ENCODE results near the gene PTGES.
"Not testable (repeated sequence)": the region's sequence is repeated elsewhere in the genome, so short reads cannot be mapped to it uniquely, and the experiment has no call there.

The PTGES gene

DNA sequence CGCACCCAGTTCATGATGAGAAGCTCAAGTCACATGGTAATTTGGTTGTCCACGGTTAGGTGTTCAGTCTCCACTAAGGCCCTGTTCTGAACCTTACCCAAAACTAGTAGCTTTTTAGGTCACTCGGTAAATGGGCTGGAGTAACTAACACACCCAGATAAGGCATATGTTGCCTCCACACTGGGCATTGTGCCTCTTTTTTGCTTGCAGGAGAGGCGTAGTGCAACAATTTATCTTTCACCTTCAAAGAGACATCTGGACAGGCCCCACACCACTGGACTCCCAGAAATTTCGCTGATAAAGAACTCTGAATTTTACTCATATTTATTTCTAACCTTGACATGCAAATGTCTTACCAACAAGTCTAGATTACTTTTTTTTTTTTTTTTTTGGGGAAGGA, 16.8 kb upstream of the PTGES start:
- DNase-seq: no peak

DNA sequence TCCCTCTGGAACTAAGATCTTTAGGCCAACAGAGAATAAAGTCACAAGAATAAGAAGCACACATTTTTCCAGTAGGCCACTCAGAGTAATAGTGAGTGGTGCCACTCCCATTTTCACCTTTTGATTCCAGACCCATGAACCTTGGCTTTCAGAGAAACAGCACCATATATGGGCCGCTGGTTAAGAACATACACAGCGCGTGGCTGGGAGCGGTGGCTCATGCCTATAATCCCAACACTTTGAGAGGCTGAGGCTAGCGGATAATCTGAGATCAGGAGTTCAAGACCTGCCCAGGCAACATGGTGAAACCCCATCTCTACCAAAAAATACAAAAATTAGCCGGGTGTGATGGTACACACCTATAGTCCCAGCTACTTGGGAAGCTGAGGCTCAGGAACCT, 15.6 kb upstream of the PTGES start:
- DNase-seq: no peak

DNA sequence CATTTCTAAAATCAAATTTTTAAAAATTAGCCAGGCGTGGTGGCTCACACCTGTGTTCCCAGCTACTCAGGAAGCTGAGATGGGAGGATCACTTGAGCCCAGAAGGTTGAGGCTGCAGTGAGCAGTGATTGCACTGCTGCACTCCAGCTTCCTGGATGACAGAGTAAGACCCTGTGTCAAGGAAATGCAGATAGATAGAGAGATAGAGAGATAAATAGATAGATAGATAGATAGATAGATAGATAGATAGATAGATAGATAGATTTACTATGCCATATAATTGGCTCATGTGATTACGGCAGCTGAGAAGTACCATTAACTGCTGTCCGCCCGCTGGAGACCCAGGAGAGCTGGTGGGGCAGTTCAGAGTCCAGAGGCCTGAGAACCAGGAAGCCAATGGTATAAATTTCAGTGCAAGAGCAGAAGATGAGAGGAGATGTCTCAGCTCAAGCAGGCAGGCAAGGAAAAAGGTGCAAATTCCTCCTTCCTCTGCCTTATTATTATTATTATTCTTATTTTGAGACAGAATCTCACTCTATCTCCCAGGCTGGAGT, 13.0 kb upstream of the PTGES start:
- no peak for DNase-seq

DNA sequence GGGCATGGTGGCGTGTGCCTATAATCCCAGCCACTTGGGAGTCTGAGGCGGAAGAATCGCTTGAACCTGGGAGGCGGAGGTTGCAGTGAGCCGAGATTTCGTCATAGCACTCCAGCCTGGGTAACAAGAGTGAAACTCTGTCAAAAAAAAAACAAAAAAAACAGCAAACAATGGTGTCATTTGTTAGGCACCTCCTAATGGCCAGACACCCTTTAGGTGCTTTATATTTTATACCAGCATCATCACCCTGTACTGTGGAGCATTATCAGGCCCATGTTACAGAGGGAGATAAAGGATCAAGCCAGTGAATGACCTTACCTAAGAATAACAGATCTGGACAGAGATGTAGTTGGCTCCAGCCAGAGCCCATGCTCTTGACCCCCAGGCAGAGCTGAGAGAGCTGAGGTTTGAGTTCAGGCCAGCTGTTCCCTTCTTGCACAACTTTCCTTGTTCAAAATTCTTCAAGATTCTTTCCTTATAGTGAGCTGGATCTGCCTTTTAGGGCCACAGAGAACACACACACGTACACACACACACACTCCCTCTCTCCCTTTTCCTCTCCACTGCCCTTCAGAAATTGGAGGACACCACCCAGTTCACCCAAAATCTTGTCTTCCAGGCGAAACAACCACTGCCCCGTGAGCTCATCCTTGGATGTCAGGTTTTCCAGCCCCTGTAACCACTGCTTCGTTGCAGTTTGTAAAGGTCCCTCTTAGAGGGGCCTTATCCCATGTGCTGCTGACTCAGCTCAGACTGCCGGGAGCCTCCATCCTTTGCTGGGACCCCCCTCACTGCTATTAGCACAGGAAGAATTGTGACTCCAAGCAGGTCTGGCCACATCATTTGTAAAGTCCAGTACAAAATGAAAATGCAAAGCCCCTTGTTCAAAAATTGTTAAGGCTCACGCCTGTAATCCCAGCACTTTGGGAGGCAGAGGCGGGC, 10.4 kb upstream of the PTGES start:
- DNase-seq: no peak

DNA sequence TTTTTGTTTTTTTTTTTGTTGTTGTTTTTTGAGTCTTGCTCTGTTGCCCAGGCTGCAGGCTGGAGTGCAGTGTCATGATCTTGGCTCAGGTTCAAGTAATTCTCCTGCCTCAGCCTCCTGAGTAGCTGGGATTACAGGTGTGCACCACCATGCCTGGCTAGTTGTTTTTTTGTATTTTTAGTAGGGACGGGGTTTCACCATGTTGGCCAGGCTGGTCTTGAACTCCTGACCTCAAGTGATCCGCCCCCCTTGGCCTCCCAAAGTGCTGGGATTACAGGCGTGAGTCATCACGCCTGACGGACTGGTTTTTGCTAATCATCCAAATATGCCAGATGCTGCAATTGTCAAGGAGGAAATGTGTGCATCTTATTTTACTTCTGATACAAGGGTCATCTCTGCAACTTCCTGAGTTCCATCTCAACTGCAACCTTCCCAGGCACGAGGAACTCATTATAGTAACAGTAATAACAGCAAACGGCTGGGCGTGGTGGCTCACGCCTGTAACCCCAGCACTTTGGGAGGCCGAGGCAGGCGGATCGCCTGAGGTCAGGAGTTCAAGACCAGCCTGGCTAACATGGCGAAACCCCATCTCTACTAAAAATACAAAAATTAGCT, 9.6 kb upstream of the PTGES start:
- not testable (repeated sequence) for DNase-seq

DNA sequence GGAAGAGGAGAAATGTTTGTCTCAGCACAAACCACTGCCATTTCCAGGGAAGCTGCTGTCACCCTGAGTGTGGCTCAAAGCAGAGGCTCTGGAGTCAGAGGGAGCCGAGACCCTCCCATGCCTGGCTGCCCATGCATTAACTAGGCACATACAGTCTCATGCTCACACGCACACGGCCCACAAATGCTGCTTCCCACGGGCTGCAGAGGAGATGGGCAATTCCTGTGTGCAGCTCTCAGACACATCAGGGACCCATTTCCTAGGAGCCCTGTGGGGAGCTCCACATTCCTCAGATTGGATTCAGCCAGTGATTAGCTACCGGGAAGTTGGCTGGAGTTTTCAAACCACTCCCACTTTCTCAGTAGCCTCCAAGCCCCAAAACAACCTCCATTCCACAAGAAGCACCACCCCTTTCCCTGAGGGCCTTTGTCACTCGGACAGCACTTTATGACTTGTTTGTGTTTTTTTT, 9.1 kb upstream of the PTGES start:
- no peak for DNase-seq

DNA sequence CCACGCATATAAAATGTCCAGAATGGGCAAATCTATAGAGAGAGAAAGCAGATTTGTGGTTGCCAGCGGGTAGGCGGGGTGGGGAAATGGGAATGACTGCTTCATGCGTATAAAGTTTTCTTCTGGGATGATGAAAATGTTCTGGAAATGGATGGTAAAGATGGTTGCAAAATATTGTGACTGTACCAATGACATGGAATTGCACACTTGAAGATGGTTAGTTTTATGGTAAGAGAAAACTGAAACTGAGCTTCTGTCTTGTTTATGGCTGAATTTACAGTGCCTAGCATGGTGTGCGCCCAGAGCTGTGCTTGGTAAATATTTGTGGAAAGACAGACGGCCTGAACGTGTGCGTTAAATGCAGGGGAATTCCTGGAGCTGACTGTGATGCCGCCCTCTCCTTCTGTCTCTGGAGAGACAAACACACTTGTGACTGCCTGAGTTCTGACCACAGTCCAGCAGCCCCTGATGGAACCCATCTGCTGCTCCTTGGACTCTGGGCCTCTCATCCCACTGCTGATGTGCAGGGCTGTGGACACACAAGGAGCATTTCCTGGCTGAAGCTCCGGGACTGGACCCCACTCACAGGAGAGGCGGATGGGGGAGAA, 8.6 kb upstream of the PTGES start:
- no peak for DNase-seq

DNA sequence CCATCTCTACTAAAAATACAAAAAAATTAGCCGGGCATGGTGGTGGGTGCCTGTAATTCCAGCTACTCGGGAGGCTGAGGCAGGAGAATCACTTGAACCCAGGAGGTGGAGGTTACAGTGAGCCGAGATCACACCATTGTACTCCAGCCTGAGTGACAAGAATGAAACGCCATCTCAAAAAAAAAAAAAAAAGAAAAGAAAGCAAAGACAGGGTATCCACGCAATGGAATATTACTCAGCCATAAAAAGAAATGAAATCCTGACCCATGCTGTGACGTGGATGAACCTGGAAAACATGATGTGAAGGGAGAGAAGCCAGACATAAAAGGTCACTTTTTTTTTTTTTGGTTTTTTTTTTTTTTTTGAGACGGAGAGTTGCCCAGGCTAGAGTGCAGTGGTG, 7.9 kb upstream of the PTGES start:
- DNase-seq: not testable (repeated sequence)

DNA sequence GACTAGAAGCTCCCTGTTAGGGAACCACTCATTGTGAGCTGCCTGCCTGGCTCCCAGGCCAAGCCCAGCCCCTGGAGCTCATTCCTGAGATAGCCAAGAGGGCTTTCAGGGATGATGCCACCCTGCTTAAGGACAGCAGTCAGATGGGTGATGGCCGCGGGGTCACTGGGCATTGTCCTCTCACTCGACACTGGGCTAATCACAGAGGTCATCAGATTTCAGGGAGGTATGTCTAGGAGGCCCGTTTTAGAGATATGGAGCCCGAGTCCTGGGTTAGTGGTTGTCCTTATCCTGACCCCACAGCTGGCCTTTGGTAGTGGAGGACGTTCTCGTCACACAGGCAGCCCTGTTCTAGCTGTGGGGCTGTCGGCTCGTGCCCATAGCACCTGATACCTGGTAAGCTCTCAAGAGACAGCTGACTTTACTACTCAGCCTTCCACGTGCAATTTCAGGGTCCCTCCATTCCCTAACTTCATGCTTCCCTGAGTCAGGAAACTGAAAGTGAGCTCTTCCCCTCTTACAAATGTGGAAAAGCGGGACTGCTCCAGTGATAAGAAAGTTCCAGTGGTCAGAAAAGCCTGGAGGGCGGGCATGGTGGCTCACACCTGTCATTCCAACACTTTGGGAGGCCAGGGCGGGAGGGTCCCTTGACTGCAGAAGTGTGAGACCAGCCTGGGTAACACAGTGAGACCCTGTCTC, 7.1 kb upstream of the PTGES start:
- no peak for DNase-seq

DNA sequence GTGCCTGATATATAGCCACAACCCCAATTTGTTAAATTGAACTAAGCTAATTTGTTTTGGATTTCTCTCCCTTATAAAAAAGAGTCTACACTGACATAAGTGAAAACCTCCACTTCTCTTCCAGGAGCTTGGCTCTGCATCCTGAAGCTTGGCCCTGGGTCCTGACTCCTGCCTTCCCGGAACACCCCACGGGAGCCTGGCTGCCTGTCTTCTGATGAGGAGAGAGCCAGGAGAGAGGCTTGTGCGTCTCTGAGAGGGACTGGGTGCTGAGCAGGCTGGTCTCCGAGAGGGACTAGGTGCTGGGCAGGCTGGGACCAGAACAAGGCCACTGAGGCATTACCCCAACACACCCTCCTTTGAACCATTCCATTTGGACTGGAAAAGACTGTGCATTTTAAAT, 6.5 kb upstream of the PTGES start:
- DNase-seq: no peak

DNA sequence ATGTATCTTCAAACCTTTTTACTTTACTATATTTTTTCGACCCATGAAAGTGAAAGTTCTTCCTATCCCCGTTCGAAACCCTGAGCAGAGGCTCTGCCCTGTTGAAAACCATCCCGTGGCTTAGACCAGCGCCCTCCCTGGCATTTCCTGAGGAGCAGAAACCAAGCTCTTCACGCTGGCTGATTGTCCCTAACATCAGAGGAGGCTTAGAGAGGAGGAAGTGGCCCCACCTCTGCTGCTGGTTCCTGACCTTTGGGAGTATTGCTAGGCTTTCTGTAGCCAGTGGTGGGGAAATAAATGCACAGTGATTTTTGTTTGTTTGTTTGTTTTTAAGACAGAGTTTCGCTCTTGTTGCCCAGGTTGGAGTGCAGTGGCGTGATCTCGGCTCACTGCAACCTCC, 4.2 kb upstream of the PTGES start:
- no peak for DNase-seq

DNA sequence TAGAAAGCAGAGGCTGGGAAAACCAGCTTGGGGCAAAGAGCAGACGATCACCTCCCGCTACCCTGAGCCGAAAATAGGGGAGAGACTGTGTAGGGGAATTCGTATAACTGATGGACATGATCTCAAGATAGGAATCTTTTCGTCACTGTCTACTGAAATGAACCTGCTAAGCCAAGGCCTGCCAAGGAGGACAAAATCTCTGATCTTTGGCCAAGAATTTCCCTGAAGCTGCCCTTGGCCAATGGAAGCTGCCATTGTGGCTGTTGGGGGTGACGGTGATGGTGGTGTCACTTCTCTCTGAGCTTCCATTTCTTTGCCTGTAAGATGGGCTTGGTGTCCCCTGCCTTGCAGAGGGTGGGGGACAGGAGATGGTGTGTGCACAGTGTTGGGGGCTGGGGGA, 3.3 kb upstream of the PTGES start:
- DNase-seq: no peak

DNA sequence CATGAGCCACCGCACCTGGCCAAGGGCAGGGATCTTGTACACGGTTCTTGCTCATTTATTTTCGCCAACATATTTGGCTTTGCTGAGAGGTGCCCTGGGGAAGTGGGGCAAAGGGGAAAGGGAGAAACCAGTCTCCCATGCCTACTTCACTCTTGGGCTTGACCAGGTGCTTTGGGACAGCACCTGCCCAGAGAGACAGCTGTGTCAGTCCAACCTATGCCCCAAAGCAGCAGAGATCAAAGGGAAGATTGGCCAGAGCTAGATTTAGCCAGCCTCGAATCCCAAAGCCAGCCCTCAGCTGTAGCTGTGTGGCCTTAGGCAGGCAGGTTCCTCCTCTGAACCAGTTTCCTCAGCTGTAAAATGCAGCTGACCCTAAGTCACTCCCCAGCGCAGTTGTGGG, 2.3 kb upstream of the PTGES start:
- DNase-seq: no peak

DNA sequence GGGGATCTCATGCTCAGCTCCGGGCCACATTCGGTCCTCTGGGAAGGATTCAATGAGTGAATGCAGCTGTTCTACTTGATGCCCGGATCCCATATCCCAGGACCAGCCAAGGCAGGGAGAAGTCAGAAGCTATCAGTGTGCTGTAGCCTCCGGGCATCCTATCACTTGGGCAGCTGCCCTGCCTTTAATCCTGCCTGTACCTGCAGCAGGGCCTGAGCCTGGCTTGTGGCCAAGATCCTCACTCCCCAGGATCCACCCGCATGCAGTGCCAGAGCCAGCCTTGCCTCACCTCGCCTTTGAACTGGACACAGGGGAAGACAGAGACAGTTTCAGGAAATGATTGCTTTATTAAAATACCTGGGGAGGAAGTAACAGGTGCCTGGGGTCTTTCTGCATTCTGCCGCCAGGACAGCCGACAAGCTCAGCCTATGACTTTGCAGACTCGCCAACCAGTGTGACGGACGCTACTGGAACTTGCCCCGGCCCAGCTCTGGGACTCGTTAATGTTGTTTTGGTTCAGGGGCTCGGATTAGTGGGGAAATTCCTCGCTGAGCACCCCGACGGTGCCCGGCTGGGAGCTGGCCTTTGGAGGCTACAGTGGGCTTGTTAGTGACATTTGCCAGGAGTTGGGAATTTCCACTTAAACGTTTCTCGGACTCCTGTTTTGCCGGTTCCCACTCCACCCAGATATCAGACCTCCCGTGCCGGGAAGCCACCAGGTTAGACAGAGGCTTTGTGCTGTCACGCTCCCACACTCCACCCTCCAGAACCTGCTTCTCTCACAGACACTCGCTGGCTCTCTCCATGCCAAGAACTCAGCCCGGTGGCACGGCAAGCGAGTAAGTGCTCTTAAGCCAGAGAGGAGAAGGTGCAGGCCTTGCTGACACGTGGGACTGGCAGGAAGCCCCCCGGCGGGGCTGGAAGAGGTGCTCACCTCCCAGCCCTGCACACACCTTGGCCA, 721 bp downstream of the PTGES start:
- DNase-seq: peak; percentile 80

DNA sequence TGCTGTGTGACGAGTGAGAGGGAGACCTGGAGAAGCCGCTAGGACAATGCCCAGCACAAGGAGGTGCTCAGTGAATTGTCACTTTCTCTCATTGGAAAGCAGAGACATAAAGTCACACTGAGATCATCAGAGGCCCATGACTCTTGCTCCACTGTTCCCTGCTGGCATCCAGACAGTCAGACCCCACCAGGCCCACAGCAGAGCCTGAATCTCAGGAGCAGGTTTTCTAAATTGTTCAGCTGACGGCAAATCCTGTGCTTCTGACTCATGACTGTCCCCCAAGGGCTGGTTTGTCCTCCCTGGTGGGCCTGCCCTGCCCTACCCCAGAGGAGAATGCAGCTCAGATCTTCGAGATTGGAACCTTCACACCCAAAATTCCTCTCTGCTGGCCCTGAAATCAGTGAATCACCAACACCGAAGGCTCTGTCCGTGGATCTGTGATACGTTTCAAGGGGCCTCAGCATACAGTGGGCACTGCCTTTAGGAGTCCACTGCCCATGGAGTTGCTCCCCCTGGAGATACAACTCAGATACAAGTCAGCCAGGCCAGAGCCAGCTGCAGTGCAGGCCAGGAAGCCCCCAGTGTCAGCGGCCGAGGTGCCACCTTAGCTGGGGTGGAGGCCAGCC, 2.7 kb downstream of the PTGES start:
- DNase-seq: no peak

DNA sequence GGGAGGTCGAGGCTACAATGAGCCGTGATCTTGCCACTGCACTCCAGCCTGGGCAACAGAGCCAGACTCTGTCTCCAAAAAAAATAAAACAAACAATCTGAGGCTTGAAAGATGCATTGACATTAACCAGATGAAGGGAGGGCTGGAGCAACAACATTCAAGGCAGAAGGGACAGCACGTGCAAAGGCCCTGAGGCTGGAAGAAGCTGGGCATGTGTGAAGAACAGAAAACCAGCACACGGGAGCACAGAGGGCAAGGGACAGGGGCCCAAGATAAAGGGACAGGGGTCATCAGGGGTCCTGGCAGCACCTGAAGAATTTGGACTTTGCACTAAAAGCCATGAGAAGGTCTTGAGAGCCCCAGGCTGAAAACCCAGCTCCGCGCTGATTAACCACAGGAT, 3.3 kb downstream of the PTGES start:
- no peak for DNase-seq

DNA sequence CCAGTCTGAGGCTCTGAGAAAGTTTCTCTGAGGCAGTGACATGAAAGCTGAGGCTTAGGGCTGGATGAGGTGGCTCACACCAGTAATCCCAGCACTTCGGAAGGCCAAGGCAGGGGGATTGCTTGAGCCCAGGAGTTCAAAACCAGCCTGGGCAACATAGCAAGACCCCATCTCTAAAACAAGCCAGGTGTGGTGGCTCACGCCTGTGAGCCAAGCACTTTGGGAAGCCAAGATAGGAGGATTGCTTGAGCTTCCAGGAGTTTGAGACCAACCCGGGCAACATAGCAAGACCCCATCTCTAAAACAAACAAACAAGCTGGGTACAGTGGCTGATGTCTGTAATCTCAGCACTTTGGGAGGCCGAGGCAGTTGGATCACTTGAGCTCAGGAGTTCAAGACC, 3.8 kb downstream of the PTGES start:
- DNase-seq: not testable (repeated sequence)

DNA sequence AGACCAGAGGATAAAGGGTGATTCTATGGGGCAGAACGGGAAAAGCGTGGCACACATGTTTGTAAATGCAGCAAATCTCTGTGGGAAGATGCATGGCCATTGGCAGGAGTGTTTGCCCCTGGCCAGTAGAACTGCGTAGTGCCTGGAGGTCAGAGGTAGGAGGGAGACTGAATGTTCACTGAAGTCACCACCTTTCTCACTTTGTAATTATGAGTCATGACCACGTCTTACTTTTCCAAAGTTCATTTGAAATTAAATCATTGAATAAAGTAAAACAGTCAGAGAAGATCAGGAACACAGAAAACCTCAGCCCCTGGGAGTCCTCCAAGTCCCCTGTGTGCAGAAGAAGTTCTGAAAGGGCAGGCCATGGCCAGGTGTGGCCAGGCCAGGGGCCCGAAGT, 4.6 kb downstream of the PTGES start:
- DNase-seq: no peak

DNA sequence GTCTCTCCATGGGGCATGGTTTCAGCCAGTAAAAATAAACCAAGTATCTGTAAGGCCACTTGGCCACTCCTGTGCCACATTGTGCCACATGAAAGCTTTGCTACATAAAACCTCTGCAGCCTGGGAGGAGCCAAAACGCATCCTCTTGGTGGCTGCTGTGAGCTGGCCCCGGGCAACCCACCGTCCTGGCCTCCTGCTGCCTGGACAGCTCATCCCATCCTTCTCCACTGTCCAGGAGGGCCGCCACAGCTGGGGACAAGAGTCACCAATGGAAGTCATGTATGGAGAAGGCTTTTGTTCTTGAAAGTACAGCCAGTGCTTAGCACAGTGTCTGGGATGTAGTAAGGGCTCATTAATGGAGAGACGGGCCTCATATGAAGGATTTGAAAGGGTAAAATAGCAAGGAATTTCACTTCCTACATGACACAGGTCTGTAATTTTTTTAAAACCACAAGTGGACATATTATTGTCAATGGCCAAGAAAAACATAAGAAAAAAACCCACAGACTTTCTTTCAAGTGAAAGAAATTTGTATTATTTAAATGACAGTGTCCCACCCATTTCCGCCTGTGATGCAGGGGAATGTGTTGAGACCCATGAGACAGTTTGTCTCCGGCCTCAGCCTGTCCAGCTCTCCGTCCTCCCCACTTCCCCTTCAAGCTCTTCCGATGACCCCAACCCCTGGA, 6.6 kb downstream of the PTGES start:
- no peak for DNase-seq

DNA sequence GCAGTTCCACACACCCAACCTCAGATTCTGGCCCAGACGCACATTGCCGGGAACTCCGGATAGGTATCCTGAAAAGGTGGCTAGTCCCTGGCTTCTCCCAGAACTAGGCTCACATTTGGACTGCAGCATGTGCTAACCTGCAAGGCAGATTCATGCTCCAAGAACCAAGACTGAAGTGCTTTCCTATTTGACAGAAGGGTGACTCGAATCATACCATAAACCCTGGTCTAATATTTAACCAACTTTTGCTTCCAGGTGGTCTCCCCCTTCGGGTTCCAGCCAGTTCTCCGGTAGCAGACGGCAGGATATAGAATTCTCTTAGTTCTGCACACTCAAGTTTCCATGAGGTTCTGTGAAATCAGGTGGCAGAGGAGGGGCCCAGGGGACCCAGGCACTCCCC, 7.6 kb downstream of the PTGES start:
- DNase-seq: no peak
